Activated T-cell treated with anti-CD3 and anti-CD28 coated beads, Interleukin-2, amount 50 U/mL, for 48 hours (primary cell): ENCODE measurements around the gene INO80E.
"Not testable (repeated sequence)": the region's sequence is repeated elsewhere in the genome, so short reads cannot be mapped to it uniquely, and the experiment has no call there.

Experiments used
- DNase-seq, 2 experiments: peaks; one replicate each; pipeline ENCODE4 v3.0.0-alpha.2; 2020

Gene INO80E

DNA sequence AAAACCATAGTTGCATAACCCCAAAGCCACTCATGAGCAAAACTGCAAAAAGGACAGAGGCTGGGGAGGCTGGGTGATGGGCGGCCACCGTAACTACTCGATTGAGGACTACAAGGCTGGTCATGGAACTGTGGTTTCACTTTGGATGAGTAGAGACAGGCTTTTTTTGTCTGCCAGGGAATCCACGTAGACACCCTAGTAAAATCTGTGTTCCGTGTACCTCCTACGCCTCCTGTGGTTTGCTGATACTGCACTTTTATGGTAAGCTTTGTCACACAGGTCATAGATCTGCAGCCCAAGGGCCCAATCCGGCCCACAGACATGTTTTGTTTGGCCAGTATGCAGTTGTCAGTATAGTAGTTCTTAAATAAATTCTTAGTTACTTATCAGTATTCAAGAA lies 37.2 kb downstream of the INO80E start:
- peak in 1 of 2 experiments; percentile 40 for DNase-seq

DNA sequence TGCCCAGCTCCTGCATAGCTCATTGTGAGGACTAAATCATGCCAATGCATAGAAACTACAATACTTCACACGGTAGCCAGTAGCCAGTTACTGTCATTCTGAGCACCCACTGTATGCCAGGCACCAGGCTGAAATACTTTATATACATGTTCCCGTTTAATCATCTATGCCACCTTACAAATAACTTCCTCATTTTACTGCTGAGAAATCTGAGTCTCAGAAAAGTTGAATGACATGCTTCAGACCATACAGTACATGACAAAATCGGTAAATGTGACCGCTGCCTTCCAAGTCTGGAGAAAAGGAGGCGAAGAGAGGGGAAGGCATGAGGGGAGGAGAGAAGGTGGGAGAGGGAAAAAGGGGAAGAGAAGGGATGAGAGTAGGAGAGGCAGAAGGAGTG lies 44.2 kb downstream of the INO80E start:
- DNase-seq, result no peak

DNA sequence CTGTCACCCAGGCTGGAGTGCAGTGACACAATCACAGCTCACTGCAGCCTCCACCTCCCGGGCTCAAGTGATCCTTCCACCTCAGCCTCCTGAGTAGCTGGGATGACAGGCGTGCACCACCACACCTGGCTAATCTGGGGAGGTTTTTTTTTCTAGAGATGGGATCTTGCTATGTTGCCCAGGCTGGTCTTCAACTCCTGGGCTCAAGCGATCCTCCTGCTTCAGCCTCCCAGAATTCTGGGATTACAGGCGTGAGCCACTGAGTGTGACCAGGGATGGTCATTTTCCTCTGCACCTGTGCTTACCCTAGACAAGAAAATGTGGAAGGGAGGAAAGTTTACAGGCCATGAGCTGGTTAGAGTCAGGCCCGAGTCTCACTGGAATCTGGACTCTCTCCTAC lies 44.6 kb downstream of the INO80E start:
- DNase-seq, result not testable (repeated sequence)

DNA sequence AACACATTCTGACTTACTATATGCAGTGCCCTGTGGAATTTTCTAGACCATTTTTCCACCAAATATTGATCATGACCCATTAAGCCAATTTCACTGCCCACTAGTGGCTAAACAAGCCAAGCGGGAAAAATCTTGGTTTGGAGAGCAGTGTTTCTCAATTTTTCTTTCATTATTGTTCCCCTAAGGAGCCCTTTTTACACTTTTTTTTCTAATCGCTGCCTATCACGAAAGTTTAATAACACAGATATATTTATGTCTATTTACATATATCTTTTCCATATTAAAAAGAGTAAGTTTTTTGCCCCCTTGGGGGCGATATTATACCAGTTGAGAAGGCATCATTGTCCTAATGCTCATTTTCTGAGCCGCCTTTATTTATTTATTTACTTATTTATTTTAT lies 45.8 kb downstream of the INO80E start:
- DNase-seq, result no peak

DNA sequence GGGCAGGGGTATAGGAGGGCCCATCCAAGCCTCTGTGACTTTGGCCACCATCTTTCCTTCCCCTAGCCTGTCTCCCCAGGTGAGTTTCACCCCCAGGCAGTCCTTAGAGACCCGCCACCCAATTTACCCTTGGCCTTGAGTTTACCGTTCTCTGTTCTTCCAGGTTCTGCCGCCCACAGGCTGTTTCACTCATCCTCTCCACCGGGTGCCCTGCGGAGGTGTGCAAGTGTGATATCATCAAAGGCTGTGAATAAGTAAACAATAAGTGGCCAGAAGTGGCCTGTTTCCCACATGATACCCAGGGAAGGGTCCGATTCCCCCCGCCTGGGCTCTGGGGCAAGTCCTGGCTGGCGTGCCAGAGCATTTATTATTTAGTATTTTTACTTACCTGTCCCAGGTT lies 50.1 kb downstream of the INO80E start:
- no peak for DNase-seq

DNA sequence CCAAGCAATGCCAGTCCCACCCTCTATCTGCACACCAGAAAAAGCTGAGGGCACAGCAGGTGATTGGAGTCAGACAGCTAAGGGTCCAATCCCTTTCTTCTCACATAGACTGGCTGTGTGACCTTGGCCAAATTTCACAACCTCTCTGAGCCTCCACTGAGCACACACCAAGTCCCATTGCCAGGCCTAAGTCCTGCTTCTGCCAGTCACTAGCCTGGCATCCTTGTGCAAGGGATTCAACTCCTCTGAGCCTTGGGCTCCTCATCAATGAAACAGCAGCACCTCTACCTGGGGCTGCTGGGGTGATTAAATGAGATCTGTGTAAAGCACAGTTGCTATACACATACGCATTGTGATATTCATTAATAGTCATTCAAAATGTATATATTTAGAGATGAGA lies 50.5 kb downstream of the INO80E start:
- no peak for DNase-seq

DNA sequence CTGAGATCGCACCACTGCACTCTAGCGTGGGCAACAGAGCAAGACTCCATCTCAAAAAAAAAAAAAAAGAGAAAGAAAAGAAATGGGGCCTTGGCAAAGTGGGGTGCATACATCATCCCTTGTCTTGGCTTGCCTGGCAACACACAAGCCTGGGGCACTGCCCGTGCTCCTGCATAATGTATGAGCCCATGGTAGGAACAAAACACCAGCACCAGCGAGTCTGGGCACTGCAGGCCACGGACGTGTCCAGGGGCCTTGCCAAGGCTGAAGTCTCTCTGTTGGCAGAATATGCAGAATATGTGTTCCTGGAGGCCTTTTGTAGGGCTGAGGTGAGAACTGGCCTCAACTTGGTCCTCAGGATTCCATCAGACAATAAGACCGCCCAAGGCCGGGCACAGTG lies 53.8 kb downstream of the INO80E start:
- no peak for DNase-seq

DNA sequence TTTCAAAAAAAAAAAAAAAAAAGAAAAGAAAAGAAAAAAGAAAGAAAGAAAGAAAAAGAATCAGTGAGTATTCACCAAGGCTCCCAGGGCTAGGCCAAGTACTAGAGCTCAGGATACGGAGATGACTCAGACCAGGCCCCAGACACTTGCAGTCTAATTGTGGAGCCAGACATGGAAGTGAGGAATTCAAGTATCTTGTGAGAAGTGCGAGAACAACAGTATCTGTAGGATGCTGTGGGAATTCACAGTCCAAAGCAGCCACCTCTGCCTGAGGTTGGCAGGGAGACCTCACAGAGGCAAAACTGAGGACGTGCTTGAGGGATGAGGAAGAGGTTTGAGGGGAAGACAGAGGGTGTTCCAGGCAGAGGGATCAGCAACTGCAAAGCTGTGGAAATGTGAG lies 55.5 kb downstream of the INO80E start:
- no peak for DNase-seq

DNA sequence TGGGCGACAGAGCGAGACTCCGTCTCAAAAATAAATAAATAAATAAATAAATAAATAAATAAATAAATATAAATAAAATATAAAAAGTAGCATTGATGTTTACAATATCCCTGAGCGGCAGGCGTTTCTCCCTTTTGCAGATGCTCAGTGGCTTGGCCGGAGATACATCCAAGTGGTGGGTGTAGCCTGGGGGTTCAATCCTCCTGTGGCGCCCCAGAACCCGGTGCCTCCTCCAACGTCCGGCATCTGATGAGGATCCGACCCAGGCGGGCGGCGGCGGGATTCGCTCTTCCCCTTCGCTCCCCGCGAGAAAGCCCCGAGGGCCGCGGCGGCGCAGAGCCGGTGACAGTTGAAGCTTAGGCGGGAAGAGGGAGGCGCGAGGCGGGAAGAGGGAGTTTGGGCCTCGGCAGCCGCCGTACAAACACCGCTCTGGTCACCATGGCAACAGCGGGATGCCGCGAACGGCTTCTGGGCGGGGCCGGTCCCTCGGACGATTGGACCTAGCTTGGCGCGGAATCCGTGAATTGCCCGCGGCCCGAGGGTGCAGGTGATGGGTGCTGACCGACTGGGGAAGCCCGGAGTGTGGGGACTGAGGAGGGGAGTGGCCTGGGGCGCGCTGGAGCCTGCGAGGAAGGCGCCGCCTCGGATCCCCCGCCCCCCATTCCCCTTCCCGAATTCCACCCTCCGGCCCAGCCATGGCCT lies 56.8 kb downstream of the INO80E start:
- DNase-seq, result peak; percentile 95 to 97

DNA sequence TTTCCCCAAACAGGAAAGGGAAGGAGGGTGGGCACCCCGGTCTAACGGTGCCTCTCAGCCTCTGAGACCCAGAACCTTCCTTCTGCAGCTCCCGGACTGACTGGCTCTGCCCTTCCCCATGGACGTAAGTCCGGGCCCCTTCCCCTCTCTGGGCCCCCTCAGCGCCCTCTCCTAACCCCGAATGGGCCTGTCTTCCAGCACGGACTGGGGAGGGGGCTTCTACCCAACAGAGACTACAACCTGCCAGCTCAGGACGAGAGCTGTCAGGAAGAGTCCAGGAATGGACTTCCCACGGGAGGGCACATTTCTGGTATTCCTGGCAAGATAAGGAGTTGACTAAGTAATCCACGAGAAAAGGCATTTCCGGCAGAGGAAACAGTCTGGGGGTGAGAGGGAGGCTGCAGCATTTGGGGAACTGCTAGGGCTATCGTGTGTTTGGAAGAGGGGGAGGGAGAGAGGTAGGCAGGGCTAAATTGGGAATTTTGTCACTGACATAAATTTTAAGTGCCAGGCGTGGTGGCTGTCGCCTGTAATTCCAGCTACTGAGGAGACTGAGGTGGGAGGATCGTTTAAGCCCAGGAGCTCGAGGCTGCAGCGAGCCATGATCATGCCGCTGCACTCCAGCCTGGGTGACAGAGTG lies 57.5 kb downstream of the INO80E start:
- no peak for DNase-seq

DNA sequence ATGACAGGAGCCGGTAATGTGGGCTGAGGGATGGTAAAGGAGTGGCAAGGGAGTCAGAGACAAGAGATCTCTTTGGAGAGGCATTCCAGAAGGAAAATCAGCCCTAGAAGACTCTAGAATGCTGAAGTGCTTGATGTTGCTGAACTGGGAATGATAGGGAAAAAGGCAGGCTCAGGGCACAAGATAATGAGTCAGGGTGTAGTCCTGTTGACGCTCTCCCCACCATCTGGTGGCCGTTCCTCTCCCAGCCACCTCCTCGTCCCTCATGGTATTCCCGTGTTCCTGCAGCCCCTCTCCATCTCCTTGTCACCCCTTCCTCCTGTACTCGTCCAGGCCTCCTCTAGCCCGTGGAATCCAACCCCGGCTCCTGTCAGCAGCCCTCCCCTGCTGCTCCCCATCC lies 58.4 kb downstream of the INO80E start:
- DNase-seq, result no peak

DNA sequence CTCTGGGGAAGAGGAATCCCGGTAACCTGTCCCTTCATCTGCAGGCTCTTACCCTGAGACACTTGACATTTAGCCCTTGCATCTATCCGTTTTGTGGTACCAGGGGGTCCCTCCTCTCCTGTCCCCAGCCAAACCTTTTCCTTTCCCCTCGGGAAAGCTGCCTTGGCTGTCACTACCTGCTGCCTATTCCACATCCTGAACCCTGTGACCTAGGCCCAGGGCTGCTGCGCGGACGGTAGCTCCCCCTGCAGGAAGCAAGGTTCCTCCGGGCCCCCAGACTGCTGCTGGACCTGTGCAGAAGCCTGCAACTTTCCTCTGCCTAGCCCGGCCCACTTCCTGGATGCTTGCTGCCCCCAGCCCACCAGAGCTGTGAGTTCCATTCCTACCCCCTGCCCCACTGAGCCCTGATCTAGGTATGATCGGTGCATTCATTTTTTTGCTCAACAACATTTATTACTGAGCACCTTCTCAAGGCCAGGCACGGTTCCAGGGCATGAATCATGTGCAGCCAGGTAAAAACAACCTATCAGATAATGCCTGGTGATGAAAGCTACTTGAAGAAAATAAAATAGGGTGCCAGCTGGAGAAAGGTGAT lies 59.0 kb downstream of the INO80E start:
- DNase-seq, result peak; percentile 73 to 78
